HG03520 (cell line): ENCODE measurements around the gene OR51A4.
"Not testable (repeated sequence)": the region's sequence is repeated elsewhere in the genome, so short reads cannot be mapped to it uniquely, and the experiment has no call there.

Source experiments
- ATAC-seq: cut with Tn5 transposase; IDR thresholded peaks from one replicate; pipeline ENCODE4 v1.9.1; 2021; ENCODE audit warnings: mild to moderate bottlenecking, moderate library complexity; ENCODE audit not compliant: unreplicated experiment

OR51A4 gene, protein sequence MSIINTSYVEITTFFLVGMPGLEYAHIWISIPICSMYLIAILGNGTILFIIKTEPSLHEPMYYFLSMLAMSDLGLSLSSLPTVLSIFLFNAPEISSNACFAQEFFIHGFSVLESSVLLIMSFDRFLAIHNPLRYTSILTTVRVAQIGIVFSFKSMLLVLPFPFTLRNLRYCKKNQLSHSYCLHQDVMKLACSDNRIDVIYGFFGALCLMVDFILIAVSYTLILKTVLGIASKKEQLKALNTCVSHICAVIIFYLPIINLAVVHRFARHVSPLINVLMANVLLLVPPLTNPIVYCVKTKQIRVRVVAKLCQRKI

DNA sequence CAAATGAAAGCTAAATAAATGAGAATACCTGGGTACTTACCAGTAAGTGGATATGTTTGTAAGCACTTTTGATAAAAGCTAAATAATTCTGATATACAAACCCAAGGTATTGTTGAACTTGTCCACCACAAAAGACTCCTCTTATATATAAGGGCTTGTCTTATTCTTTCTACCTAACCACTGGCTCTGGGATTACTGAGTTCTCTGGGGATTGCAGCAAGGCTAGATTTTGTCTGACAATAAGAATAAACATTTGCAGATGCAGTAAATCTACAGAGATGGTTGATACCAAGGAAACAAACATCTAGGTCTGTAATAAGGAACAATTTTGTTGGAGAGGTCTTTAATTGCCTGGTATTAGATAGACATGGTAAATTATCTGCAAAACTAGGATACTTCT is at the start of gene OR51A4:
TSS of gene OR51A4 (minus strand) at position 101 of the 400 bp plus-strand sequence. CDS start 505 bp downstream, outside the sequence.
- ATAC-seq, result no peak

DNA sequence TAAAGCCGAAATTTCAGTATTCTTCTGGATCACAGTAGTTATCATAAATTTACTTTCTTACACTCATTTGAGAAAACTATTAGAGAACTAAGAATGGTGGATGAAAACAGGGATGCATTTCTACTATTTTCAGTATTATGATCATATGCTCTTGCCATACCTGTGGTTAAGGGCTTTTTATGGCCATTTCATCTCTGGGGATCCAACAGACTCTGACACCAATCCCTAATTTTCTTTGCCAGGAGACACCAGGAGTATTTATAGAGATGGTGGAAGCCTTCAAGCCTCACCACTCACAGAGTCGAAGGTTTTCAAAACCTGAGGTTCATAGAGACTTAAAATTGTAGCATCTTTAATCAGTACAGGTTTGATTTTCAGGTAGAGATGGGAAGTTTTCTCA is 47.1 kb upstream of the OR51A4 start, which contains the start of gene OR51L1:
TSS of gene OR51L1 (plus strand) at position 301 of the 400 bp plus-strand sequence. CDS start 4,132 bp downstream, outside the sequence.
- no peak for ATAC-seq

GRCh38 chr11:4991060-4991459 is 43.7 kb upstream of the OR51A4 start:
- no peak for ATAC-seq

GRCh38 chr11:4983841-4984240 is 36.4 kb upstream of the OR51A4 start:
- no peak for ATAC-seq

GRCh38 chr11:4982678-4983077 is 35.3 kb upstream of the OR51A4 start:
- no peak for ATAC-seq

DNA sequence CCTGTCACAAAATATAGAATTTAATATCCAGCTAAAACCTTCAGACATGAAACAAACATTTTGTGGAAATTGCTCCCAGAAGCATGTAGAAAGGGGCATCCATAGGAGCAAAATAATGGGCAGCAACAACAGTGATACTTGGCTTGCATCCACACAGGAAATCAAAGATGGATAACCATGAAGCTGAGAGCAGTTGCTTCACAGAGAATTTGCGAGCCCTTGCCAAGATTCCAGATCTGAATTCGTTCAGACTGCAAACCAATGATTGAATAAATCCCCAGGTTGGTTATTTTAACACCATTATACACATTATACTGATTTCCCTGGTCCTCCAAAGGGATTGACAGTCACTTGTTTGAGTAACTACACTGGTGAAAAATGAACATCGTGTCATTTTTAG is 31.6 kb upstream of the OR51A4 start:
- ATAC-seq, result no peak

DNA sequence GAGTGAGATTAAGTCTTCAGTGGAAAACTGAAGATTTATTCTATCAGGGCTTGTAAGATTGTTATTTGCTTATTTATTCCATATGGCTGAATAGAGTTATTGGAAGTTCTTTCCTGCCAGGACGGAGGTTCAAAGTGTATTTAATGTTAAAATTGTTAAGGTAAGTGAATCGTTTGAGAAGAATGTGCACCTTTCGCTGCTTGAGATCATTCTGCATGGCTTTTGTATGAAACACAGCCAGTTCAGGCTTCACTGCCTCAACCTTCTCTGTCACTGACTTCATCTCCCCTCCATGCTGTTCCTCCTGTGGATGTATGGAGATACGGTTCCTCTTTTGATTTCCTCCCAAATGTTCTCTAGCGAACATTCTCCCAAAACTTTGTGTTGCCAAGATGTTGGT is 28.0 kb upstream of the OR51A4 start:
- no peak for ATAC-seq

DNA sequence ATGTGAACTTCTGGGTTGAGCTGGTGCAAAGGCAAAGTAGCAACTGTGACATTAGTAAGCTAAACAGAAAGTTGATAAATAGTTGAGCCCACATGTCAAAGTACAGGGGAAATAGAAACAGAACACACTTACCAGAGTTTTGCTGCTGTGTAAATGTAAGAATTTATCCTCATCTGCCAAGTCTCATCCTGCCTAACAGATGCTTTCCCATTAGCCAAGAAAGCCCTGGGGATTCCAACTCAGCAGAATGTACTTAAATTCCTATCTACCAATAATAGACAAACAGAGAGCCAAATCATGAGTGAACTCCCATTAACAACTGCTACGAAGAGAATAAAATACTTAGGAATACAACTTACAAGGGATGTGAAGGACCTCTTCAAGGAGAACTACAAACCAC is 15.4 kb upstream of the OR51A4 start:
- no peak for ATAC-seq

- no peak for ATAC-seq
Measured at GRCh38 chr11:4960877-4961276, 13.5 kb upstream of the OR51A4 start.

DNA sequence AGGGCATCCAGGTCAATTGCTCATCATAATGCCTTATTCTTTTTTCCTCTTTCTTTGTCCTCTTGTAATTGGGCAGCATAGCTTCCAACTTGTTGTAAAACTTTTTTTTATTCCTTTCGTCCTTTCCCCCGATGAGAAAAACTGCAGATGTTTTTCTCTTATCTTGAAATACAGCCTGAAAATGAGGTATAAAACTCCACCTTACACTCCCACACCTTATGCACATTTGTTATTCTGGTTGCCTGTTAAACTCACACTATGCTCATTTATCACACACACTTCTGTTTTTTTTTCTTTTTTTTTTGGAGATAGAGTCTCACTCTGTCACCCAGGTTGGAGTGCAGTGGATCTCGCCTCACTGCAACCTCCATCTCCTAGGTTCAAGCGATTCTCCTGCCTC is 10.0 kb upstream of the OR51A4 start:
- ATAC-seq, result no peak

DNA sequence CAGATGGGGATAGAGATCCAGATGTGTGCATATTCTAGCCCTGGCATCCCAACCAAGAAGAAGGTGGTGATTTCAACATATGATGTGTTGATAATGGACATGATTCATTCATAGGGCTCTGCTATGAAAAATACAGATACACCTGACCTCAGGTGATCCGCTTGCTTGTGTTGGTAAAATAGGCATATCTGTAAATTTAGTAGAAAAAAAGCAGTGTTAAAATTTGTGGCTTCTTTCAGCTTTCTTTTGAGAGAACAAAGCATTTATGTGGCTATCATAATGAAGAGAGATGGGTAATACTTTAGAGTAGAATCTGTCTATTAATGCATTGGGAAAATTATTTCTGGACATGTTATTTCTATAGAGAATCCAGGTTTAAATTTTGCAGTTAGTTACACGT is 8.2 kb upstream of the OR51A4 start, which contains the start of gene OR51A2:
TSS of gene OR51A2 (minus strand) at position 101 of the 400 bp plus-strand sequence. CDS start at position 101, 0 bp downstream.
- not testable (repeated sequence) for ATAC-seq

- no peak for ATAC-seq
Measured at GRCh38 chr11:4936745-4937144, 10.7 kb downstream of the OR51A4 start.

GRCh38 chr11:4932751-4933150 is 14.7 kb downstream of the OR51A4 start:
- no peak for ATAC-seq

- ATAC-seq, result no peak
Measured at GRCh38 chr11:4926608-4927007, 20.8 kb downstream of the OR51A4 start.

GRCh38 chr11:4924239-4924638 is 23.2 kb downstream of the OR51A4 start, which contains the start of gene OR51G1:
Gene OR51G1, minus strand, starts transcription at chr11:4924339. Its CDS starts 0 bp downstream, at chr11:4924339.
- ATAC-seq, result no peak

- no peak for ATAC-seq
Measured at GRCh38 chr11:4922304-4922703, 25.1 kb downstream of the OR51A4 start.

DNA sequence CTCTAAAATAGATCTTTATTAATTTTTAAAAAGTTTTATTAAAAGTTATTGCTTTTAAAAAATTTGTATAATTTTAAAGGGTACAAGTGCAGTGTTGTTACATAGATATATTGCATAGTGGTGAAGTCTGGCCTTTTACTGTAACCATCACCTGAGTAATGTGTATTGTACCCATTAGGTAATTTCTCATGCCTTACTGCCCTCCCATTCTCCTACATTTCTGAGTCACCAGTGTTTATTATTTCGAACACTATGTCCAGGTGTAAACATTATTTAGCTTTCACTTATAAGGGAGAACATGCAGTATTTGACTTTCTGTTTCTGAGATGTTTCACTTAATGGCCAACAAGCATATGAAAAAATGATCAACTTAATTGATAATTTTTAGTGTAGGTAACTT is 25.6 kb downstream of the OR51A4 start:
- ATAC-seq, result no peak

DNA sequence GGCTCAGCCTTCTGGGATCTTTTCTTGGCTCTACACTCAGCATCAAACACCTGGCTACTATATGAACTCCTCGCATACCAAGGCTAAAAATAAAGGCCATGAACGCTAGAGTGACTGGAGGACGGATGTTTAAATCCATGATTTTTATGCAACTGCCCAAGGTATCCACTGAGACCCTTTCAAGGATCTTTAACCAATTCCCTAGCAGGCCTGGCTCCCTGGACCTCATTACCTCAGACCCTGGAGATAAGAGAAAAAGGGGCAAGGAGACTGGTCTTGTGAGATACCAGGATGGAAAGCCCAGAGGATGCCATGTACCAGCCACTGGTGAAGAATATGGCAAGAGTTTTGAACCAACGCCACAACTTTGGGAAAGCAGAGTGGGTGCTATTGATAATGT is 28.2 kb downstream of the OR51A4 start, which contains the start of gene OR51G2:
TSS of gene OR51G2 (minus strand) at position 101 of the 400 bp plus-strand sequence. CDS start 3,687 bp downstream, outside the sequence.
- no peak for ATAC-seq

GRCh38 chr11:4916581-4916980 is 30.8 kb downstream of the OR51A4 start:
- no peak for ATAC-seq

GRCh38 chr11:4903484-4903883 is 43.9 kb downstream of the OR51A4 start, which contains the start of gene OR51A7:
Gene OR51A7, plus strand, starts transcription at chr11:4903783. Its CDS starts 3,587 bp downstream, at chr11:4907370.
- no peak for ATAC-seq
